GM12872 (cell line): ENCODE data around the gene TERT.

Experiments used
- TF ChIP-seq, protein P1 (sequence below): IDR thresholded peaks from 3 replicates; pipeline ENCODE4 v1.5.1; 2011; ENCODE audit warnings: low read depth, mild to moderate bottlenecking, low read length, moderate library complexity; ENCODE audit not compliant: insufficient read depth

TERT gene

DNA sequence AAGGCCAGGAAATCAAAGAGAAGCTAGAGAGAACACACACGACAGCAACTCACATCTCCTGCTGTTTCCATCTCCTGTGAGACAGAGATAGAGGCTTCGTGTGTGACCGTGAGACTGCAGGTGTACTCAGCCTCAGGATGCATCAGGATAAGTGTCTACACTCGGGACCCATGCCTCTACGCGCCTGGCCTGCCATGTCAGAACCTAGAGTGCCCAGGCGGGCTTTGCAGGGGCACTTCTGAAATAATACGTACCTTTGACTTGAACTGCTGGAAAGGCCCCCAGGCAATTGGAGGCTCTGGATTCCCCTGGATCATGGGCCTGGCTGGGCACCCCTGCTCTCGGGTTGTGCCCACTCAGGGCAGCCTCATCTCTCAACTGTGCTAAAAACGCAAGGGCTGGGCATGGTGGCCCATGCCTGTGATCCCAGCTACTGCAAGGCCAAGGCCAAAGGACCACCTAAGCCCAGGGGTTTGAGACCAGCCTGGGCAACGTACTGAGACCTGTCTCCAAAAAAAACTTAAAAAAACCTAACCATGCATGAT lies 37.1 kb upstream of the TERT start:
- TF ChIP-seq, protein P1, sequence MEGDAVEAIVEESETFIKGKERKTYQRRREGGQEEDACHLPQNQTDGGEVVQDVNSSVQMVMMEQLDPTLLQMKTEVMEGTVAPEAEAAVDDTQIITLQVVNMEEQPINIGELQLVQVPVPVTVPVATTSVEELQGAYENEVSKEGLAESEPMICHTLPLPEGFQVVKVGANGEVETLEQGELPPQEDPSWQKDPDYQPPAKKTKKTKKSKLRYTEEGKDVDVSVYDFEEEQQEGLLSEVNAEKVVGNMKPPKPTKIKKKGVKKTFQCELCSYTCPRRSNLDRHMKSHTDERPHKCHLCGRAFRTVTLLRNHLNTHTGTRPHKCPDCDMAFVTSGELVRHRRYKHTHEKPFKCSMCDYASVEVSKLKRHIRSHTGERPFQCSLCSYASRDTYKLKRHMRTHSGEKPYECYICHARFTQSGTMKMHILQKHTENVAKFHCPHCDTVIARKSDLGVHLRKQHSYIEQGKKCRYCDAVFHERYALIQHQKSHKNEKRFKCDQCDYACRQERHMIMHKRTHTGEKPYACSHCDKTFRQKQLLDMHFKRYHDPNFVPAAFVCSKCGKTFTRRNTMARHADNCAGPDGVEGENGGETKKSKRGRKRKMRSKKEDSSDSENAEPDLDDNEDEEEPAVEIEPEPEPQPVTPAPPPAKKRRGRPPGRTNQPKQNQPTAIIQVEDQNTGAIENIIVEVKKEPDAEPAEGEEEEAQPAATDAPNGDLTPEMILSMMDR: no peak

DNA sequence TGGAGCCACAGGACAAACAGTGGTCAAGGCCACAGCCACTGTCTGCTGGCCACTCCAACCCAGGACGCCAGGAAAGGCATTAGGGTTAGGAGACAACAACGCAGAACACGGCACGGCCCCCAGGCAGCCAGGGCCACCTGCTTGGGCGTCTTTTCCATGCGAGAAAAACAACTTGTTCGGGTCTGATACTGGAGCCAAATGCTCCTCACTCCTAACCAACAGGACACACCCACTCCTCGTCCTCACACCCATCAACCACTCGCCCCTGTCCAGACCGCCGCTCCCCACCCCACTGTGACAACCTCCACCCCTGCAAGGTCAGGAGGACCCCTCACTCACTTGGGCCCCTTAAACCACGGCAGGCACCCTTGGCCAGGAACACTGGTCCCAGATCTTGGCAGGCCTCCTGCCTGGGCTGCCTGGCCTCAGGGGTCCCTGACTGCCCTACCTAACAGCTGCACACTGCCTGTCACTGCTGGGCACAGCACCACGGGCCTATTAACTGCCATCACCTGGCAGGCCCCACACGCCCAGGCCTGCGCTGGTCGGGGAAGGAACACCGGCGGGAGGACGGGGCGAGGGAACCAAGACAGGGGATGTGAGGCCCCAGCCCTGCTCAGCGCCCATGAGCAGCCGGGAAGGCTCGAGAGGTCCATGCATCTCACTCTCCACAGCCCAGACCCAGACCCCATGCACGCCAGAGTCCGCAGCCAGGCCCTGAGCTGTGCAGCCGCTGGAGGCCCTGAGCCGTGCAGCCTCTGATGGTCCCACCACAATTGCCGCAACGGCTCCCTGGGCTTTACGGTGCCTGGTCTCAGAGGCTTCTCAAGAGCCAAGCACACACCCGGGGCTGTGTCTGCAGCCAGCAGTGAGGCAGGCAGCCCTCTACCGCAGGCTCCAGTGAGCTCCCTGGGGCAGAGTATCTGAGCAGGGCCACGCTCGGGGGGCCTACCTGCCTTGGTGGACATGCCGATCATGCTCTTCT lies 36.3 kb upstream of the TERT start:
- TF ChIP-seq, protein P1: no peak

DNA sequence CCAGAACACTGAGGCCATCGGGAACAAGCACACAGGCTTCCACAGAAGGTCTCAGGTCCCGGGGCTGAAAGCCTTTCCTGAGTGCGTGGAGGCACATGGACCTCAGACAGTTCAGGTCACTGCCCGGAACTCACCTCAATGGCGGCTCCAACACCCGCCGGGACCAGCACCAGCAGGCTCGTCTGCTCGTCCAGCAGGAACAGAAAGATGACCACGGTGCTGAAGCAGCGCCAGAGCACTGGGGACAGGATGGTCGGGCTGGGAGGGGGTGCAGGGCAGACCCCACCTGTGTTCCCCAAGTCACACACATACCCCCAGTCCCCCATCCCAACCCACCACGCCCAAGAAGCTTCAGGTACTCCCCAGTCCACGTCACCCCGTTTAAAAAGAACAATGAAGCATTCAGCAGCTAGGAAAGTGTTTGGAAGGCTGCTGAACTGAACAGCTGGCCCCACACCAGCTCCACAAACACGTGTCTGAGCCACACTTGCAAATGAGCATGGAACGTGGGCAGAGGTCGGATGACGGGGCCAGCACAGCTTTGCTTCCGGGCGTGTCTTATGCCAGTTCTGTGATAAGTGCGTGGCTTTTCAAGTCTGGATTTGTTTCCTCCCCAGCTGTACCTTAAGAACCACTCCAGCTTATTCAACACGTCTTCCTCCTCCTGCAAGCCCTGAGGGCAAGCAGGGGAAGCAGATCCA lies 35.4 kb upstream of the TERT start:
- TF ChIP-seq, protein P1: no peak

DNA sequence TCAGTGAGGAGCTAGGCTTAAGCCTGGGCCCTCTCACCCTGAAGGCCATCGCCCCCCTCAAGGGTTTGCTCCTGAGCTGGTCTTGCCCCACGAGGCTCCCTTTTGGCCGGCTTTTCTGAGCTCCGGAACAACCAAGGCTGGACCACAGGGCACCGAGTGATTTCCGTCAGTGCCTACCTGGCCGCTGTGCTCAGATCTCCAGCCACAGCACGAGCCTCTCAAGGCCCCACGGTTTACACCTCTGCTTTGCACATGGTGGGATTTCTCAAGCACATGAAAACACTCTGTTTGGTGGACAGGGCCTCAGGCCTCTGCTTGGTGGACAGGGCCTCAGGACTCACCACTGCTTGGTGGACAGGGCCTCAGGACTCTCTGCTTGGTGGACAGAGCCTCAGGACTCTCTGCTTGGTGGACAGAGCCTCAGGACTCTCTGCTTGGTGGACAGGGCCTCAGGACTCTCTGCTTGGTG lies 34.3 kb upstream of the TERT start:
- TF ChIP-seq, protein P1: no peak

DNA sequence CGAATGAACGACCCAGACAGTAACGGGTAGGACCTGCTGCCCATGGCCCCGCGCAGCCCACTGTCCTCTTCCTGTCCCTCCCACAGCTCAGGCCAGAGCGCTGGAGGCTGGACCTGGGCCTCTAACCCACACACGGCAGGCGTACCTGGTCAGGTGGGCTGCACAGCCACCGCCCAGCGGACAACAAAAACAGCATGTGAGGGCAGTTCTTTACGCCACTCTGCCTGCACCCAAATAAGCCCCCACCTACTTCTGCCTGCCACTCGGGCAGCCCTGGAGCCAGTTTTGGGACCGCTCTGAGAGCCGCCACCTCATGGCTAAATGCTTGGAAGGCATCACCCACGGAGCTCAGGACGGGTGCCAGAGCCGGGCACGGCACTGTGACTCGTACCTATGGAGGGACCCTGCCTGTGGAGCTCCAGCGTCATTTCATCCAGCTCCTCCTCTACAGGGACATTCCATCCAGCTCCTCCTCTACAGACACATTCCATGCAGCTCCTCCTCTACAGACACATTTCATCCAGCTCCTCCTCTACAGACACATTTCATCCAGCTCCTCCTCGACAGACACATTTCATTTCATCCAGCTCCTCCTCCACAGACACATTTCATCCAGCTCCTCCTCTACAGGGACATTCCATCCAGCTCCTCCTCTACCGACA lies 31.1 kb upstream of the TERT start:
- TF ChIP-seq, protein P1: no peak

DNA sequence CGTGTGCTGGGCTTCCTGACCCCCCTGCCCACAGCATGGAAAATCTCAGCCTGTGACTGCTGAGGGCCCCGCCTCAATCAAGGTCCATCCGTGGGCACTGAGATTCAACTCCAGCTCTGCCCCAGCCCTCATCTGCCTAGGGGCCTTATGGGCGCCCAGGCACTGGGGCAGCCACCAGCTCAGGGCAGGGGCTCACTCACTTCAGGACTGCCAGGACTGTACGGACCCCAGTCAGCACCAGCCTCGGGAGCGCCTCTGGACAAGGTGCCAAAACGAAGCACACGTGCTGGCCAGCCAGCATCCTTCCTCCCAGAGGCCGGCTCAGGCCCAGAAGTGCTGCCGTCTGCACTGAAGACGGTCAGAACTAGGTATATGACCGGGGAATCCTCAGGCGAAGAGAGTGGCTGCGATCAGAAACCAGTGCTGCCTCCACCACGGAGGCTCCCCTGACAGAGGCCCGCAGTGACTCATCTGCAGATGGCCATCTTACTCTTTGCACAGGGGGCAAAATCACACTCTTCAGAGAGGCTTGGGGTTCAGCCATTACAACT lies 30.4 kb upstream of the TERT start:
- TF ChIP-seq, protein P1: no peak
